Neural progenitor cell (in vitro differentiated cells): ENCODE results near the gene SUN1. TPM values are rescaled to one million over a fixed set of nuclear protein-coding genes. Genes with fewer than 3 reads are reported as not detected.

Experiments
- DNase-seq: peaks from one replicate; pipeline ENCODE4 v3.0.0-alpha.2; 2016; ENCODE audit warnings: low spot score
- H2AFZ ChIP-seq: fragments of 200-600 bp; sonication (generic); replicated peaks from 2 replicates; pipeline ENCODE4 v1.6.1; 2016; ENCODE audit warnings: antibody characterized with exemption
- H3F3A ChIP-seq: fragments of 200-600 bp; sonication (generic); 2 replicates; pipeline ENCODE4 v1.6.1; 2016; ENCODE audit warnings: antibody characterized with exemption, low read depth
- H3K27ac ChIP-seq: fragments of 200-600 bp; sonication (generic); 2 replicates; pipeline ENCODE4 v1.5.1; 2016; ENCODE audit warnings: mild to moderate bottlenecking
- H3K27me3 ChIP-seq: fragments of 200-600 bp; sonication (generic); 2 replicates; pipeline ENCODE4 v1.6.1; 2016; ENCODE audit warnings: mild to moderate bottlenecking, moderate library complexity
- H3K36me3 ChIP-seq: fragments of 200-600 bp; sonication (generic); 2 replicates; pipeline ENCODE4 v1.5.1; 2016
- H3K4me1 ChIP-seq: fragments of 200-600 bp; sonication (generic); 2 replicates; pipeline ENCODE4 v1.6.1; 2016; ENCODE audit warnings: mixed run types
- H3K4me2 ChIP-seq: fragments of 200-600 bp; sonication (generic); 2 replicates; pipeline ENCODE4 v1.6.1; 2016
- H3K4me3 ChIP-seq: fragments of 200-600 bp; sonication (generic); 2 replicates; pipeline ENCODE4 v1.5.1; 2016
- H3K79me2 ChIP-seq: fragments of 200-600 bp; sonication (generic); 2 replicates; pipeline ENCODE4 v1.6.1; 2016; ENCODE audit warnings: low read depth
- H3K9ac ChIP-seq: fragments of 200-600 bp; sonication (generic); 2 replicates; pipeline ENCODE4 v1.6.1; 2016
- H3K9me3 ChIP-seq: fragments of 200-600 bp; sonication (generic); 2 replicates; pipeline ENCODE4 v1.5.1; 2016; ENCODE audit warnings: low read depth
- H4K20me1 ChIP-seq: fragments of 200-600 bp; sonication (generic); 2 replicates; pipeline ENCODE4 v1.6.1; 2016; ENCODE audit warnings: low read depth
- H3K27ac Mint-ChIP-seq: 3 replicates; pipeline ENCODE4 v1.8.0; 2021; ENCODE audit warnings: mixed read lengths
- H3K27me3 Mint-ChIP-seq: 2 replicates; pipeline ENCODE4 v1.8.0; 2022; ENCODE audit warnings: low read depth, mild to moderate bottlenecking, inconsistent platforms, moderate library complexity, mixed read lengths; ENCODE audit not compliant: insufficient read depth
- H3K36me3 Mint-ChIP-seq: 3 replicates; pipeline ENCODE4 v1.8.0; 2021; ENCODE audit warnings: mixed read lengths
- H3K4me1 Mint-ChIP-seq: 3 replicates; pipeline ENCODE4 v1.8.0; 2021; ENCODE audit warnings: mixed read lengths
- H3K4me3 Mint-ChIP-seq: 3 replicates; pipeline ENCODE4 v1.8.0; 2021; ENCODE audit warnings: mild to moderate bottlenecking, moderate library complexity, mixed read lengths
- H3K9me3 Mint-ChIP-seq: 3 replicates; pipeline ENCODE4 v1.8.0; 2020; ENCODE audit warnings: mixed read lengths
- CTCF ChIP-seq: fragments of 200-600 bp; sonication (generic); IDR thresholded peaks from 2 replicates; pipeline ENCODE4 v1.5.1; 2017; ENCODE audit warnings: antibody characterized with exemption, mild to moderate bottlenecking
- EZH2 ChIP-seq: fragments of 200-600 bp; sonication (generic); IDR thresholded peaks from 2 replicates; pipeline ENCODE4 v1.6.1; 2017; ENCODE audit warnings: antibody characterized with exemption, mild to moderate bottlenecking, moderate library complexity
- EZH2phosphoT487 ChIP-seq: fragments of 200-600 bp; sonication (generic); IDR thresholded peaks from 2 replicates; pipeline ENCODE4 v1.6.1; 2017; ENCODE audit warnings: antibody characterized with exemption
- total RNA-seq: library from RNA; depleted of rRNA; stranded (reverse); fragments of >200 nt; gene quantifications from 2 replicates; pipeline ENCODE4 v1.2.3, GENCODE V29; 2015; ENCODE audit warnings: low replicate concordance

SUN1 gene
- total RNA-seq, 1 donor from 2014 or later: 104 TPM

GRCh38 chr7:786472-787255 is 45.6 kb upstream of the SUN1 start:
- H4K20me1 ChIP-seq: no peaks in the 10 kb centered on the region
- no peaks in the 10 kb centered on the region for H3K9me3 ChIP-seq
- no peak overlapping the region for H3K4me3 ChIP-seq
- DNase-seq: peak; percentile 73
- Mint-ChIP-seq H3K9me3 (no peaks in the 10 kb centered on the region), H3K36me3 (peaks cover 37% of the 10 kb centered on the region), H3K27me3 (no peaks in the 10 kb centered on the region), H3K27ac (no peak overlapping the region), H3K4me3 (no peak overlapping the region), H3K4me1 (no peaks in the 10 kb centered on the region)
- no peak overlapping the region for H3K9ac ChIP-seq
- no peaks in the 10 kb centered on the region for H3K79me2 ChIP-seq
- TF ChIP-seq CTCF (peak; percentile 82), EZH2 (no peak)
- H3F3A ChIP-seq: peaks cover 6% of the 10 kb centered on the region
- H2AFZ ChIP-seq: no peak overlapping the region
- no peaks in the 10 kb centered on the region for H3K36me3 ChIP-seq
- no peaks in the 10 kb centered on the region for H3K4me1 ChIP-seq
- no peak overlapping the region for H3K4me2 ChIP-seq
- no peaks in the 10 kb centered on the region for H3K27me3 ChIP-seq
- no peak overlapping the region for H3K27ac ChIP-seq

- Mint-ChIP-seq H3K36me3 (peaks cover 36% of the 10 kb centered on the region), H3K27me3 (no peaks in the 10 kb centered on the region), H3K4me3 (no peak overlapping the region), H3K4me1 (no peaks in the 10 kb centered on the region), H3K9me3 (no peaks in the 10 kb centered on the region), H3K27ac (no peak overlapping the region)
- Histone ChIP-seq H4K20me1 (no peaks in the 10 kb centered on the region), H3K79me2 (no peaks in the 10 kb centered on the region), H3K4me1 (no peaks in the 10 kb centered on the region), H3K9ac (no peak overlapping the region), H3K4me2 (no peak overlapping the region), H3K36me3 (no peaks in the 10 kb centered on the region), H3K4me3 (no peak overlapping the region), H3K27me3 (no peaks in the 10 kb centered on the region), H3K9me3 (no peaks in the 10 kb centered on the region), H3K27ac (no peak overlapping the region), H2AFZ (no peak overlapping the region), H3F3A (peaks cover 6% of the 10 kb centered on the region)
- no peak for DNase-seq
- TF ChIP-seq EZH2phosphoT487: no peak
- no peak for TF ChIP-seq CTCF
- TF ChIP-seq EZH2: no peak
These were observed 44.7 kb upstream of the SUN1 start for GRCh38 chr7:787332-788240.

GRCh38 chr7:791519-791918 is 40.8 kb upstream of the SUN1 start:
- Histone ChIP-seq H3K4me2 (no peak overlapping the region), H3F3A (no peaks in the 10 kb centered on the region), H3K9me3 (no peaks in the 10 kb centered on the region), H3K27me3 (no peaks in the 10 kb centered on the region), H3K27ac (no peak overlapping the region), H4K20me1 (no peaks in the 10 kb centered on the region), H3K4me3 (no peak overlapping the region), H3K4me1 (no peaks in the 10 kb centered on the region), H3K79me2 (no peaks in the 10 kb centered on the region), H3K9ac (no peak overlapping the region), H3K36me3 (no peaks in the 10 kb centered on the region), H2AFZ (no peak overlapping the region)
- H3K4me1 Mint-ChIP-seq: no peaks in the 10 kb centered on the region
- TF ChIP-seq CTCF: no peak
- no peak overlapping the region for H3K27ac Mint-ChIP-seq
- no peak for DNase-seq
- H3K9me3 Mint-ChIP-seq: no peaks in the 10 kb centered on the region
- peaks cover 19% of the 10 kb centered on the region for H3K36me3 Mint-ChIP-seq
- H3K4me3 Mint-ChIP-seq: no peak overlapping the region
- no peaks in the 10 kb centered on the region for H3K27me3 Mint-ChIP-seq
